HFFc6 (cell line): Measurements from ENCODE around the gene SRPRA. TPM values are rescaled to one million over a fixed set of nuclear protein-coding genes. Genes with fewer than 3 reads are reported as not detected.

Experiments
- DNase-seq: peaks from one replicate; pipeline ENCODE4 v3.0.0-alpha.2; 2018
- H3K27ac Mint-ChIP-seq: 2 replicates; pipeline ENCODE4 v1.8.0; 2020; ENCODE audit warnings: mild to moderate bottlenecking, mixed read lengths
- H3K27me3 Mint-ChIP-seq: 2 replicates; pipeline ENCODE4 v1.8.0; 2021; ENCODE audit warnings: mild to moderate bottlenecking, moderate library complexity, mixed read lengths; ENCODE audit not compliant: insufficient read depth
- H3K36me3 Mint-ChIP-seq: 2 replicates; pipeline ENCODE4 v1.8.0; 2021; ENCODE audit warnings: low read depth, mixed read lengths
- H3K4me1 Mint-ChIP-seq: 2 replicates; pipeline ENCODE4 v1.8.0; 2020; ENCODE audit warnings: low read depth, mixed read lengths
- H3K4me3 Mint-ChIP-seq: 2 replicates; pipeline ENCODE4 v1.8.0; 2020; ENCODE audit warnings: mild to moderate bottlenecking, moderate library complexity, mixed read lengths
- H3K9me3 Mint-ChIP-seq: 2 replicates; pipeline ENCODE4 v1.8.0; 2020; ENCODE audit warnings: mild to moderate bottlenecking, mixed read lengths
- total RNA-seq, 6 experiments: library from RNA; stranded (reverse); fragmentation: NEBNext Ultra II Directional; extraction: Animal tissue kit (Norgen Biotek cat#: 25700); gene quantifications; 2 replicates in 1 of 6; 3 replicates in 5 of 6; pipeline ENCODE4 v1.2.3, GENCODE V29; 2021
- TF ChIP-seq, protein P1 (sequence below): fragments of 200-600 bp; sonication (generic); IDR thresholded peaks from 2 replicates; pipeline ENCODE4 v1.5.0; 2021; ENCODE audit warnings: antibody characterized with exemption, mild to moderate bottlenecking

Gene SRPRA
- total RNA-seq, 6 experiments from 2014 or later = 153 to 177 (median 162) TPM

DNA sequence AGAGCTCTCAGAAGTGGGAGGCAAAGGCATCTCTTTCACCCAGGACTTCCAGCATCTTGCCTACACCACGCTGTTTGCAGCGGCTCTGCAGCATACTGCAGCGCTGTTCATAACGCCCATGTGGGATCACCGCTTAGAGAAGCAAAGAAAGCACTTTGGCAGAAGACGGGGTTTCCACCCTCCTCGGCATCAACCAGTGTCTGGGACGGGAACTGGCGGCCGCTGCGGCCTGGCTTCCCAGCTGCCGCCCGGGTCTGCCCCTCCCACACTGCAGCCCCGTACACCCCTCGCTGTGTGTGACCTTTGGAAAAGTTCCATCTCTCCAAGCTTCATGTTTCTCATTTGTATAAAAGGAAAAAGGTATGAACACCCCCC is 13.7 kb upstream of the SRPRA start:
- Mint-ChIP-seq H3K4me1 (peaks cover 31% of the 10 kb centered on the region), H3K27me3 (no peaks in the 10 kb centered on the region; the same call in 1 of the 2 replicates), H3K36me3 (peaks cover 8% of the 10 kb centered on the region), H3K27ac (peak overlapping the region; percentile 89), H3K9me3 (no peaks in the 10 kb centered on the region), H3K4me3 (peak overlapping the region; percentile 90)
- peak; percentile 11 for DNase-seq
- TF ChIP-seq, protein P1, sequence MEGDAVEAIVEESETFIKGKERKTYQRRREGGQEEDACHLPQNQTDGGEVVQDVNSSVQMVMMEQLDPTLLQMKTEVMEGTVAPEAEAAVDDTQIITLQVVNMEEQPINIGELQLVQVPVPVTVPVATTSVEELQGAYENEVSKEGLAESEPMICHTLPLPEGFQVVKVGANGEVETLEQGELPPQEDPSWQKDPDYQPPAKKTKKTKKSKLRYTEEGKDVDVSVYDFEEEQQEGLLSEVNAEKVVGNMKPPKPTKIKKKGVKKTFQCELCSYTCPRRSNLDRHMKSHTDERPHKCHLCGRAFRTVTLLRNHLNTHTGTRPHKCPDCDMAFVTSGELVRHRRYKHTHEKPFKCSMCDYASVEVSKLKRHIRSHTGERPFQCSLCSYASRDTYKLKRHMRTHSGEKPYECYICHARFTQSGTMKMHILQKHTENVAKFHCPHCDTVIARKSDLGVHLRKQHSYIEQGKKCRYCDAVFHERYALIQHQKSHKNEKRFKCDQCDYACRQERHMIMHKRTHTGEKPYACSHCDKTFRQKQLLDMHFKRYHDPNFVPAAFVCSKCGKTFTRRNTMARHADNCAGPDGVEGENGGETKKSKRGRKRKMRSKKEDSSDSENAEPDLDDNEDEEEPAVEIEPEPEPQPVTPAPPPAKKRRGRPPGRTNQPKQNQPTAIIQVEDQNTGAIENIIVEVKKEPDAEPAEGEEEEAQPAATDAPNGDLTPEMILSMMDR = no peak

DNA sequence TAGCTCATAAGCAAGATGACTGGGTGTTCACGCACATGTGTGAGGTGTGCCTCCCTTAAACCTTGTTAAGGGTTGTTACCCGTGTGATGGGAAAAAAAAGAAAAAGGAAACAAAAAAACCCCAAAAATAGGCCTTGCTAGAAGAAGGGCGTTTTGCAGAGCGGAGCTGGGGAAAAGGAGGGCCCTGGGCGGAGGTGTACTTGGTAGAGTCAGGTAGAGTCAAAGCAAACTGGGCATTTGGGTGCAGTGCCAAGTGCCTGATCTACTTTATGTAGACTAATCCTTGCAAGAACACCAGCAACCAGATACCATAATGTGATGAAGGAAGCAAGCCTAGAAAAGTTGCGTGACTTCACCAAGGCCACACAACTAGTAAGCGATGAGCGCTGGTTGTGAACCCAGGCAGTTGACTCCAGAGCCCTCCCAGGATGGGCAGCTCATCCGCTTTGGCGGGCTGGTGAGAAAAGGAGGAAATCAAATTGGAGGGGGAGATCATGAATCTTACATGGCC is 13.0 kb upstream of the SRPRA start:
- Mint-ChIP-seq H3K9me3 (no peaks in the 10 kb centered on the region), H3K4me1 (peaks cover 31% of the 10 kb centered on the region), H3K27me3 (no peaks in the 10 kb centered on the region; the same call in 1 of the 2 replicates), H3K4me3 (peak overlapping the region; percentile 90), H3K36me3 (peaks cover 8% of the 10 kb centered on the region), H3K27ac (peak overlapping the region; percentile 45; the same call in 1 of the 2 replicates)
- DNase-seq = no peak
- TF ChIP-seq, protein P1 = no peak

DNA sequence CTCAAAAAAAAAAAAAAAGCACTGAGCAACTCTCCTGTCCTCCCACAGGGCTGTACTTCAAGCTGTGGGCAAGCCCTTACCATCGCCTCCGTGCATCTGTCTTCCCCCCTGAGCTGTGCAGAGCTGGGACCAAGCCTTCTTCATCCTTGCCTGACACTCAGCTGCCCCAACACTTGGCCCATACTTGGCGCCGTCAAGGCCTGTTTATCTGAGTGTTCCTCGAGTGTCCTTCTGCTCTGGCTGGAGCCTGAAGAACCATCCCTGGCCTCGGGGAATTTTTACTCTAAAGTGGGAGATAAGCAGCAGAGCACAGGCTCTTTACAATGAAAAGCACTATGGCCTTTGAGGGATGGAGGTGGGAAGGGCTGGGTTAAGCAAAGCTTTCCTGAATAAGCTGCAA is 12.6 kb upstream of the SRPRA start:
- H3K27me3 Mint-ChIP-seq = no peaks in the 10 kb centered on the region; the same call in 1 of the 2 replicates
- DNase-seq = no peak
- peaks cover 8% of the 10 kb centered on the region for H3K36me3 Mint-ChIP-seq
- H3K4me1 Mint-ChIP-seq = peaks cover 31% of the 10 kb centered on the region
- H3K27ac Mint-ChIP-seq = peak overlapping the region; percentile 45; the same call in 1 of the 2 replicates
- H3K4me3 Mint-ChIP-seq = peak overlapping the region; percentile 16; the same call in 1 of the 2 replicates
- TF ChIP-seq, protein P1 = no peak
- H3K9me3 Mint-ChIP-seq = no peaks in the 10 kb centered on the region

DNA sequence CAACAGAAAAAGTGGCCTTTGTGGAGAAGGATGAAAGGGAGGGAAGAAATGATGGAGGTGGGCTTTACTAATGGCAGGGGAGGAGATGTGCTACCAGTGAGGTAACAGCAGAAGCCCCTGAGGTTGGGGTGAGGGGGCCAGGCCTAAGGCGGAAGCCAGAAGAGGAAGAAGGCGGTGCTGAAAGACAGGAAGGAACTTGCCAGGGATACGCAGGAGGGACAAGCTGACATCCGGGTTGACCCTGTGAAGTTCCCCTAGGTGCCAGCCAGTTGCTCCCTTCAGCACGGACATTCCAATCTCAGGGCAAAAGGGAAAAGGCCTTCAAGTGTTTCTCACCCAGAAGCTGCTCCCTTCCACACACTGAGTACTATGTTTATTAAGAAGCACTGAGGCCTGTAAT is 11.9 kb upstream of the SRPRA start:
- Mint-ChIP-seq H3K4me1 (peaks cover 31% of the 10 kb centered on the region), H3K4me3 (no peak overlapping the region), H3K27ac (no peak overlapping the region), H3K36me3 (peaks cover 14% of the 10 kb centered on the region), H3K27me3 (no peaks in the 10 kb centered on the region; the same call in 1 of the 2 replicates), H3K9me3 (no peaks in the 10 kb centered on the region)
- TF ChIP-seq, protein P1 = no peak
- DNase-seq = no peak

DNA sequence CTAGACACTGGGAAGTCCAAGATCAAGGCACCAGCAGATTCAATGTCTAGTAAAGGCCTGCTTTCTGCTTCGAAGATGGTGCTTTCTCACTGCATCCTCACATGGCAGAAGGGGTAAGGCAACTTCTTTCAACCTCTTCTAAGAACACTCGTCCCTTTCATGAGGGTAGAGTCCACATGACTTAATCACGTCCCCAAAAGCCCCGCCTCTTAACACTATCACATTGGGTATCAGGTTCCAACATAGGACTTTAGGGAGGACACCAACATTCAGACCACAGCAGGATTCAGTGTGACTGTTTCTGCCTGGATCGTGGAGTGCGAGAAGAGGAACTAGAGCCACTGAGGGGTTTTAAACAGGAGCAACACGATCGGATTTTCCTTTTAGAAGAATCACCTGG is 10.5 kb upstream of the SRPRA start:
- DNase-seq = no peak
- TF ChIP-seq, protein P1 = no peak
- H3K4me3 Mint-ChIP-seq = no peak overlapping the region
- no peaks in the 10 kb centered on the region for H3K9me3 Mint-ChIP-seq
- H3K27me3 Mint-ChIP-seq = no peaks in the 10 kb centered on the region; the same call in 1 of the 2 replicates
- H3K27ac Mint-ChIP-seq = no peak overlapping the region
- H3K4me1 Mint-ChIP-seq = peaks cover 21% of the 10 kb centered on the region
- H3K36me3 Mint-ChIP-seq = peaks cover 23% of the 10 kb centered on the region
